Measurements from ENCODE around the gene SART3.
"Not testable (repeated sequence)": the region's sequence is repeated elsewhere in the genome, so short reads cannot be mapped to it uniquely, and the experiment has no call there.

SART3 gene

DNA sequence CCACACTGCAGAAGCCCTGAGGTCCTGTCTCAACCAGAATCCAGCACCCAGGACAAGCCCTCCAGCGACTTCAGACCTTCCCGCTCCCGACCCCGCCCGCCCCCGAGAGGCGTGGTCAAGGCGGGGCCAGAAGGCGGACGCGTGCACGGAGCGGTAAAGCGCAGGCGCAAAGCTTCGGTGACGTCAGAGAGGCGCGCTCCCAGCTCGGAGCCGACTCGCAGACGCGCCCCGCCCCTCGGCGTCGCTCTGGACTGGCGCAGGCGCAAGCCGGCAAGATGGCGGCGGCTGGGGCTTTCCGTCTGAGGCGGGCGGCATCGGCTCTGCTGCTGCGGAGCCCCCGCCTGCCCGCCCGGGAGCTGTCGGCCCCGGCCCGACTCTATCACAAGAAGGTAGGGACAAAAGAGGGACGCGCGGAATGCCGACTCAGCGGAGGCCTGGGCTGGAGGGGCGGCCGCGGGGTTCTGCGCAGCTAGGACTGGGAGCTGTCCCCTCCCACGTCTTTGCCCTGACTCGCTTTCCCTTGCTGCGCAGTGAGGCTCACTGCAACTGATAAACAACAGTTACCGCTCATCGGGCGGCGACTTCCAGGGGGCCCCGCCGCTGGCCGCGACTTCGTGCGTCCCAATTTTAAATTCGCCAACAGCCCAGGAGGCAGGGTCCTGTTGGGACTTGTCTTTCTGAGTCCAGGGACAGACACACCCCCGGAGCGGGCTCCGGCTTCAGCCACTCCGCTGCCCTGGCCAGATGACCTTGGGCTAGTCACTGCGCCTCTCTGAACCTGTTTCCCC lies 1.6 kb upstream of the SART3 start, which contains the start of gene ISCU:
Gene ISCU (plus strand): TSS at position 249 of the 788 bp plus-strand sequence. CDS start 27 bp downstream, at position 276.
- peak; percentile 98 for DNase-seq

DNA sequence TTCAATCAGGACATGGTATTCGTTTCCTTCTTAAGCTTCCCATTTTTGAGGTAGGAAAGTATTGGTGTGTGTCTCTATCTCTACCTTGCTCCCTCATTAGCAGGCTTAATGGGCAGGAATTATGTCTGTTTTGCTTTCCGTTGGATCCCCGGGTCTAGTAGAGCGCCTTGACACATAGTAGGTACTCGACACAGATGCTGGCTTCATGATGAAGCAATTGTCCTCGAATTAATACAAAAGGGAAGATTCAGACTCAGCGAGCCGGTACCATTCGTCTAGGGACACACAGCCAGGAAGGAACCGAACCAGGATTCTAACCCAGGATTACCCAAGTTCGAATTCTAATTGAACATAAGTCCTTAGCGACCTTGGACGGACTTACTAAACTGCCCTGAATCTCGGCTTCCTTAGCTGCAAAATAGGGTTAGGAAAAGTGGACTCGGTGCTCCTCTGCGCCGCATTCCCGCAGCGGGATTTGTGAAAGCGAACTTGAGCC lies 927 bp upstream of the SART3 start:
- no peak for DNase-seq

DNA sequence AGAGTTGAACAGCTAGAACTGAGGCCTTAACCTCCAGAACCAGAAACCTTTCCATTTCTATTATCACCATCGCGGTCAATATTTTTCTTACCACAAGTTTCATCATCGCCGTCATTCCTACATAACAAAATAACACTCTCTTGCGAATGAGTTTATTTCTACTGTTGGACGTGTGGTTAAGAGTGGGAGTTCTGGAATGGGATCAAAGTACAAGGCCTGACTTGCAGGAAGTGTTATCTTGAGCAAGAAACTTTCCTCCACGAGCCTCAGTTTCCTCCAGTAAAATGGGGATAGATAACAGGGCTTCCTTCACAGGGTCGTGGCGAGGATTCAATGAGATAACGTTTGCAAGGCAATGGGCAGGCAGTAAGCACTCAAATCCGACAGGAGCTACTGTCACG lies 652 bp downstream of the SART3 start:
- DNase-seq = peak; percentile 49

DNA sequence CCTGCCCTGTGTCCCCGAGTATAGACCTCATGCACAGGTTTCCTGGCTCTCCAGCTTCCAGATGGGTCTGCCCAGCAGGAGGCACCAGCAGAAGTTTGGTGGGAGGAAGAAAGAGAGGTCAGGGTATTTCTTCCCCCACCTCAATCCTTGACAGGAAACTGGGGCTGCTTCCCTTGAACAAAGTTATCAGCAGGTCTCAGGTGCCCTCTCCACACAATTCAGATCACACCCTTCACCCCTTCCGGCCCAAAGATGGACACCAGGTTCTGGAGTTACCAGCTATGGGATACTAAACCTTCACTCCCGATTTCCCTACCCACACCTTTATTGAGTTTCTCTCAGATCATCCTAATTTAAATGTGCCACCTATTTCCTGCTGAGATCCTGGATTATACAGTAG lies 1.2 kb downstream of the SART3 start:
- peak; percentile 22 for DNase-seq

DNA sequence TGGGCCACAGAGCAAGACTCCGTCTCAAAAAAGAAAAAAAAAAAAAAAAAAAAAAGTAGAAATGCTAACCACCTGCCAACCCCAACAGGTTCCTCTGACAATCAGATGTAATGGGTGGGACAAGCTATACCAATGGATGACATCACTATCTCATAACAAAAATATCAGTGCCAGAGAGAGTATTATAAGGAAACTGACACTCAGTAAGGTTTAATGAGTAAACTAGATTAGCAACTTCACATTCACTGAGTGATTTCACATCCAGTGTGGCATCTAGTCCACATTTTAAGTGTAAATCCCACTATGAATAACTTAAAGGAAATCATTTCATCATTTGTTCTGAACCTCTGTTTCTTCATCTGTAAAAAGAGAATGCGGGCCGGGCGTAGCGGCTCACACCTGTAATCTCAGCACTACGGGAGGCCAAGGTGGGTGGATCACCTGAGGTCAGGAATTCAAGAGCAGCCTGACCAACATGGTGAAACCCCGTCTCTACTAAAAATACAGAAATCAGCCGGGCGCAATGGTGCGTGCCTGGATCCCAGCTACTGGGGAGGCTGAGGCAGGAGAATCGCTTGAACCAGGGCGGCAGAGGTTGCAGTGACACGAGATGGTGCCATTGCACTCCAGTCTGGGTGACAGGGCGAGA lies 1.8 kb downstream of the SART3 start:
- no peak for DNase-seq

DNA sequence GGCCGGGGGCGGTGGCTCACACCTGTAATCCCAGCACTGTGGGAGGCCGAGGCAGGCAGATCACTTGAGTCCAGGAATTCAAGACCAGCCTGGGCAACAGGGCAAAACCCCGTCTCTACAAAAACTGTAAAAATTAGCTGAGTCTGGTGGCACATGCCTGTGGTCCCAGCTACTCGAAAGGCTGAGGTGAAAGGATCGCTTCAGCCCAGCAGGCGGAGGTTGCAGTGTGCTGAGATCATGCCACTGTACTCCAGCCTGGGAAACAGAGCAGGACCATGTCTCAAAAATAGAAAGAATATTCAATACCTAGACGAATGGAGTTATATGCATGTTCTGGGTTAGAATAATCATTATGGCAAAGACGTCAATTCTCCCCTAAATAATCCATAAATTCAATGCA lies 5.6 kb downstream of the SART3 start:
- not testable (repeated sequence) for DNase-seq

DNA sequence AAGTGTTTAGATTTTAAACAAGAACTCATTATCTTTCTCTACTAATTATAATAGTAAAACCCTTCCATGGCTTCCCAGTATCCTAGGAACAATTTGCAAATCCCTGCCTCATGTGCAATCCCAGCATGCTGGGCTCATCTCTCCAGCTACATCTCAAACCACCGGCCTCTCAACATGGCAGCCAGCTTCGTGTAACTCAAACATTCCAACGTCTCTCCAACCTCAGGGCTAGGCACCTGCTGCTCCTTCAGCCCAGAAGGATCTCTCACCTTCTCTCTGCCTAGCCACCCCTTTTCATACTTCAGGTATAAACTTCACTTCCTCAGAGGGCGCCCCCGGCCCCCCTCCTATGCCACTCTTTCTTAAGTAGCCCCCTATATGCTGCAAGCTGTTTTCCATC lies 7.2 kb downstream of the SART3 start:
- DNase-seq = no peak

DNA sequence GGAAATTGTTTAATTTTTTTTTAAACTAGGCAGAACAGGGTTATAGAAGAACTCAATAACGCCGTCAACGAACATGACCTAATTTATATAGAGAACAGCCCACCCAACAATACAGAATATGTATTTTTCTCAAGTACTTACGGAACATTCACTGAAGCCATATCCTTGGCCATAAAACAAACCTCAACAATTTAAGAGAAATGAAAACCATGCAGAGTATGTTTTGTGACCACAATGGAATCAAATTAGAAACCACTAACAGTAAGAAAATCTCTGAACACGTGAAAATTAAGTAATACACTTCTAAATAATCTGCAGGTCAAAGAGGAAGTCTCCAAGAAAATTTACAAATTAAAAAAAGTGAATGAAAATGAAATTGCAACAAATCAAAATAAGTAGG lies 9.4 kb downstream of the SART3 start:
- no peak for DNase-seq

DNA sequence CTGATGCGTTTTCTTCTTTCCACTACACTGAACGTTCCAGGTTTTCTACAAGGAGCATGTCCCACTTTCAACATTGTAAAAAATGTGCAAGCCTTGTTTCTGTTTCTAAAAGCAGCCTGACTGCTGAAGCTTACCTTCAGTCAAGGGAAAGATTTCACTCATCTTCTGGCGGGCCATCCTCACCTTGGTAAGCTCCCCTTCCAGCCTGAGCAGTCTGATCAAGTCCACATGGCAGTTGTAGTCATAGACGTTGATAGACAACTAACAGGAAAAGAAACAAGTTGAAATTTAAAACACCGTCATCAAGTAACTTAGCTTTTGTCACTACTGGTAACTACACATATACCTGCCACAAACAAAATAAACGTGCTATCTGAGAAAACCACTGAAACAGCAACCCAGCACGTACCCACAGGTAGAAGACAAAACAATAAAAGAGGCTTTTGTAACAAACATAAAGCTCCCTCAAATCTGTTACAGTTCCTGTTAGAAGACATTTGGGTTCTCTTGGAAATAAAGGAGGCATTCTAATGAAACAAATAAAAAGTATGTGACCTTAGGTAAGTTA lies 11.9 kb downstream of the SART3 start:
- no peak for DNase-seq

DNA sequence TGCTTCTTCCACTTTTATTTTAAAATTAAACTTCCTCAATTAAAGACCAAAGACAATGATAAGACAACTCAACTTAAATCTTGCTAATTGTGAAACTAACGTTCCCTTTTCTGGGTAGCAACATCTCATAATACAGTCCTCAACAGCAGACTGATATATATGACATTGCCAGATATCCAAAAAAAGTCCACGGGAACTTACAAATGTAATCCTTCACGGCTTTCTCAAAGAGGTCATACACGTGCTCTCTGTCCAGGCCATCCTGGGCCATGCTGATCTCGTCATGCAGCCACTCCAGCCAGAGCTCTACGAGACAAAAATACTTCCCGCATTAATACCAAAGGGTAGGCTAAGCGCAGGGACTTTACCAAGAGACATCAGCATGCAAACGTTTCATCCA lies 13.3 kb downstream of the SART3 start:
- DNase-seq = no peak

DNA sequence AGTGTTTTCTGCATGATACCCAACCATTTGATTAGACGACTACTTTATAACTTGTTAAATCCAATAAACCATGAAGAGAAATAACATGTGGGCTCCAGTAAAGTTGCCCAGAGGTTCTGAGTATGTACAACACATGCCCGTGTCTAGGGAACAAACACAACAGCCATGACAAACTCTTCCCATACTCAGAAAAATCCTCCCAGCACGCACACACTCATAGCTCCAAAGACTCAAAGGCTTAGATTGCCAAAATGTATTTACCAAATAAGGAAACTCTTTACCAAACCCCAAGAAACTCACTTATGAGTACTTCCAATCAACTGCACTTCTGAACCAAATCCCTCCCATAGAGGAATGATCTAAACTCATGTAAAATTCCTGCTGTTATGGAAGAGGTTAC lies 17.3 kb downstream of the SART3 start:
- DNase-seq = no peak

DNA sequence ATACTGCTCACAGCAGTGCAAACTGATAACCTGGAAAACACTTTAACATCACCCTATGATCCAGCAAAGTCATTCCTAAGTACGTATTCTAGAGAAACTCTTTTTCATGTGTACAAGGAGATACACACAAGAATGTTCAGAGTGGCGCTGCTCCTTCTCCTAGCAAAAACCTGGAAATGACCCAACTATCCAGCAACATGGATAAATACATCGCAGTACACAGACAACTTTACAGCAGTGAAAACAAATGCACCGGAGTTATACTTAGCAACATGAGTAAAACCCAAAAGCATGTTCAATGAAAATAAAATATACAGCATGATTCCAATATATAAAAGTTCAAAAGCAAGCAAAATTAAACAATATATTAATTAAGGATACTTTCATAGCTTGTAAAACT lies 18.7 kb downstream of the SART3 start:
- no peak for DNase-seq

DNA sequence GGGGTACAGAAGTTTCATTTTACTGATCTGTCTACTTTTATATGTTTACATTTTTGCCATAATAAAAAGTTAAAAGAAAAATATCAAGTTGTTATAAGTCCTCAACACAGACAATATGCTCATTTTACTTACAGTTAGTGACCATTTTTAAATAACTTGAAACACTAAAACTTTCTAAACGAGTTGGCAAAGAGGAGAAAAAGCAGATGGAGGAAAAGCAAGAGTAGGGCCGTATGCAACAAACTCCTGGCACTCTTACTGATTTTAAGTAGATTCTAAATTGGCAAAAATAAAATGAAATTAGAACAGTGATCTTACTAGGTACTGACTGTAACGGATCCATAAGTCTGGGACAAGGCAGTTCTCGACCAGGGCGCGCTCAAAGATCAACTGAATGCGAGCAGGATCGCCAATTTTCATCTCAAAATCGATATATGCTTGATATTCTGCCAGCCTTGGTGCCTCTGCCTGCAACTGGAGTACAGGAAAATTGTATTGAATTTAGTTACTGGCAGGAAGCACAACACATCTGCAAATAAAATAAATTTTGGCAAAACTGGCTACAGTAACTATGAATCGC lies 22.3 kb downstream of the SART3 start:
- DNase-seq = no peak

DNA sequence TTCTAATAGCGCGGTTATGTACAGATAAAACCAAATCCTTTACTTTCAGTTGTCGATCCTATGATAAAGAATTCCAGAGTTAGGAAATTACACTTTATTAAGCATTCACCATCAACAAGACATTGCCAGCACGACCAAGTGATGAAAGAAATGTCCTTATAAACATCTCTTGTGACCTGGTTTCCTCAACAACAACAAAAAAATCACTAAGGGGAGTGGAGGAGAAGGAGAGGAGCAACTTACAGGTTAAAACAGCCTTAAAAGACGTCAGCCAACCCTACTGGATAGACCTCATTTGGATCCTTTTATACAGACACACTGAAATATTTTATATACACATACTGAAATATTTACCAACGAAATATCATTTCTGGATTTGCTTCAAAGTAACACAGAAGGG lies 22.8 kb downstream of the SART3 start:
- DNase-seq = no peak

DNA sequence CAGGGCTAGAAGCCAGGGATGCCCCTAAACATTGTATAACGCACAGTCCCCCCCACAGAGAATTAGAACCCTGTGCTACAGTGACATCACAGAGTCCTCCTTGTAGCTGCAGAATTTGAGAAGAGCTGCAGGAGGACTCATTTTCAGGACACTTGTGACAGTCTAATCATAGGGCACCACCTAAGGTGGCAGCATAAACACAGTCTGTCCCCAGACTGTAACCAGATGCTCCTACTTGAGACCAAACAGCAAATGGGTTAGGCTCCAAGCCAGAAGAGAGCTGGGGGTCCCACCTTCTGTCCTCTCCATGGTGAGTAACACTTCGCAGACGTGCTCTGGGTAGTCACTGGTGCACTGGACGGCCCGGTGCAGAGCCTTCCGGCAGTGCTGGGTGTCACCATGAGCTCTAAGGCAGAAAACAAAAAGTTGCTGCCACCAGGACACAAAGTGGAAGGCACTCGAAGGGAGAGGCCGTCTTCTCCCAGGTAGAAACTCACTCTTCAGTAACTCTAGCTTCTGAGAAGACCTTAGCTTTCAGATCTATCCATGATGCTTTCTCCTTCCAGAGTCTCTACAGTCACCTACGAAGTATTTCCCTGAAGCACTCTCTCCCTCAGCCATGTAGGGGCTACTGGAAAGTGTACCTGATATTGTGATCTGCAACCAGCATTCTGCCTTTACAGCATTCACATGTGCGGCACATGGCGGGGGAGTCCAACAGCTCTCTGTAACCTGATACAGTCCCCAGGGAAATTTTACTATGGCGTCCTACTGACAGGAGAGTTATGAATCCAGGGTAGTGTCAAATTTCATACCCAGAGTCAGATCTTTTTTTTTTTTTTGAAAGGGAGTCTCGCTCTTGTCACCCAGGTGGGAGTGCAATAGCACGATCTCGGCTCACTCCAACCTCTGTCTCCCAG lies 28.8 kb downstream of the SART3 start:
- no peak for DNase-seq

DNA sequence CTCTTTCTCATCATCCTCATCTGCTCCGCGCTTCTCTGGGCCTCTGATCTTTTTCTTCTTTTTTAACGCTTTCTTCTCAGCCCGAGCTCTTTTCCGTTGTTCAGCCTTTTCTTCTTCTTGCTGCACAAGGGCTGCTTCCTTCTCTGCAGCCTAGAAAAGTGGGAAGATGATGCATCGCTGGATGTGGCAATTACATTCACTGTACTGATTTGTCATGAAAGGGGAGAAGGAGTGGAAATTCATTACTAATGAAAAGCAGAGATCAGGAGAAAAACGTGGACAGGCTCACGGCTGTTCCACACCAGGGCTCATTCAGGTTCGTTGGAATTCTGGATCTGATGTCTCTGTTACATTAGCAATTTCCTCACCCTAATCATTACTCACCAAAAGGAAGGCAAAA lies 30.8 kb downstream of the SART3 start:
- no peak for DNase-seq

DNA sequence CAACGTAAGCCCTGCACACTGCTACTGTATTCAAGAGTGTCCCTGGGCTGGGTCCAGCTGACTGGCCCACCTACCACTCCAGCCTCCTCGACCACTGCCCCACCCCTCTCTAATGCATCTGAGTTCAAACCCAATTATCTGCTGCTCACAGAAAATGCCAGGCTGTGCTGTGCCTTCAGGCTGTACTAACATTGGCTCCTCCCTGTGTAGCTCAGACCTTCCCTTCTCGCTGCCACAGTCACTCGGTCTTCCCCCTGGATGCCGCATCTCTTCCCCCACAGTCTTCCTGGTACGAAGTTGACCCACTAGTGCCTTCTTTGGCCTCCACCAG lies 33.8 kb downstream of the SART3 start:
- DNase-seq = no peak

DNA sequence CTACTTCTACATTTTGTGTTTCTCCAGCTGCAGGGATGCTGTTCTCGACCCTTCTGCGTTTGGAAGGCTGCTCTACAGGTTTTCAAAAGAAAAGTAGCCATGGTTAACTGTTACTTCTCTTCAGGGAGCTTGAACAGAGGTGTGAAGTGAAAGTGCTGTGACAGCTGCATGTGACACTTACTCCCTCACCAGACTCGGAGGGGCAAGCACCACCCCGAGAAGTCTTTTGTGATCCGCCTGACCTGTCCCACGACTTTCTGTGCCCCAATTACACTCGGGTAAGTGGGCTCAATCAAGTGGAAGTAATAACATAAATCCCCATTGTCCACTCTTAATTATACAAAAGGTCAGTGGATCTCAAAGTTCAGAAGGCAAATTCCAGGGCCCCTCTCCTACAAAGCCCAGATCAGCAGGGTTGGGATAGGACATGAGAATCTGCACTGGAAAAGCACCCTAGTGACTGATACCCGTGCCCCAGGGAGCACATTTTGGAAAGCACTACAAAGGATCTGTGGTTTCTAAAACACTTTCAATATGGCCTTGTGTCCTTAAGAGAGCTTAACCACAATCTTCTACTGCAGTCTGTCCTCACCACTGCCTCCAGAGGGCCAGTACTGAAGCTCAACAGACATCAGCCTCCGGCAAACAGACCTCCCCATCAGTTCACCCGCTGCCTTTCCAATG lies 34.3 kb downstream of the SART3 start:
- no peak for DNase-seq

DNA sequence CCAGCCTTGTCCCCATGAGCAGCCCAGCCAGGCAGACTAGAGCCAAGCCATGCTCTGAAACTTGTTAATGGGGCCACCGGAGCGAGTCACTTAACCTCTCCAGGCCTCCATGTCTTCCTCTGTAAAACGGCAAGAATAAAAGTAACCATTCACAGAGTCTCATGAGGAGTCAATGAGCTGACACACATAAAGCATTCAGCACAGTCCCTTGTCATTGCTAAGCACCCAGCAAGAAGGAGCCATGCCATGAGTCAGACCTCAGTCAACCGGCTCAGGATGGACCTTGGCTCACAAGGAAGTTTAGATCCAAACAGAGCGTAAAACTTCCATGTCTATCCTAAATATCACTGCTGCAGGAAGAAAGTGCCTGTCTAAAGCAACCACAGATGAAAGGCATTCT lies 35.3 kb downstream of the SART3 start:
- DNase-seq = no peak

DNA sequence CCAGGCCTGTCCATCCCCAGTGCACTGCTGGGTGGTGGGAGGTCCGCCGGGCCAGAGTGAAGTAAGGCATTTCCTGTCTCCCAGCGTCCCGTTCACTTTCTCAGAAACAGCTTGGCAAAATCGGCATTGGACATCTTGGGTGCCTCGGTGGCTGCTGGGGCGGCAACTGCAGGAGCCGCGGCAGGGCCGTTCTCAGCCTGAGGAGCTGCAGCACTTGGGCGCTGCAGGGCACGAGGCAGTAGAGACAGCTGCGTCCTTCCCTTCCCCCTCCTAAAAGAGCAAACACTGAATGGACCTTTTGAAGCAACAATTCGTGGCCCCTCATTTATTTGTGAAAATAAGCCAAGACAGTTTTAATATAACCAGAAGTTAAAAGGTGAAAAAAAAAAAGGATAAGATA lies 37.6 kb downstream of the SART3 start:
- DNase-seq = no peak

DNA sequence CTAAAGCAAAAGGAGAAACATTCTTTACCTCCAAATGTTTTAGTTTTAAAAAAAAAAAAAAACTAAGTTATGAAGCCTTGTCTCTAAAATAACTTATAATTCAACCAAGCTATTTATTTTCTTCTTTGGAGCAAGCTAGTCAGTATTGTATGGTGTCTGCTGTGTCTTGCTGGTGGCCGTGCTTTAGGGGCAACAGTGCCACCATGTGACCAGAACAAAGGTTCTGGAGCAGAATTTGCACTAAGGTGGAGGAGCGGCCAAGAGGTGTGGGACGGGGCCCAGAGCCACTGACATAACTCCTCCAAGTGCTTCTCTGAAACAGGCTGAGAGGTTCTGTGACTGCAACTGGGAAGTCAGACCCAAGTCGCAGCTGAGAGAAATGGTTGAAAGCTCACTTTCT lies 41.4 kb downstream of the SART3 start:
- DNase-seq = peak; percentile 19

All from hematopoietic multipotent progenitor cell treated with erythropoietin and hydrocortisone succinate and interleukin-3 and kit ligand, for 6 days (in vitro differentiated cells).